Raji (cell line): ENCODE results near the gene USH2A.

Source experiments
- POLR2A ChIP-seq: IDR thresholded peaks from 2 replicates; pipeline ENCODE4 v1.6.1; 2011; ENCODE audit warnings: low read depth, low read length, control low read depth; ENCODE audit not compliant: insufficient read depth

The USH2A gene

GRCh38 chr1:216420746-216421145 is 2.5 kb downstream of the USH2A start:
- no peak for TF ChIP-seq POLR2A

GRCh38 chr1:216420263-216420662 is 3.0 kb downstream of the USH2A start:
- TF ChIP-seq POLR2A = no peak

- no peak for TF ChIP-seq POLR2A
Observed at GRCh38 chr1:216416488-216416887, 6.8 kb downstream of the USH2A start.

- no peak for TF ChIP-seq POLR2A
Observed at GRCh38 chr1:216410026-216410425, 13.2 kb downstream of the USH2A start.

GRCh38 chr1:216390956-216391355 is 32.3 kb downstream of the USH2A start:
- no peak for TF ChIP-seq POLR2A

- TF ChIP-seq POLR2A = no peak
Observed at GRCh38 chr1:216389774-216390173, 33.5 kb downstream of the USH2A start.

- no peak for TF ChIP-seq POLR2A
Observed at GRCh38 chr1:216388558-216388957, 34.7 kb downstream of the USH2A start.

GRCh38 chr1:216387782-216388181 is 35.5 kb downstream of the USH2A start:
- no peak for TF ChIP-seq POLR2A

- no peak for TF ChIP-seq POLR2A
Observed at GRCh38 chr1:216379441-216379840, 43.8 kb downstream of the USH2A start.

GRCh38 chr1:216368249-216368648 is 55.0 kb downstream of the USH2A start:
- no peak for TF ChIP-seq POLR2A

- TF ChIP-seq POLR2A = no peak
Observed at GRCh38 chr1:216366979-216367378, 56.3 kb downstream of the USH2A start.

GRCh38 chr1:216356945-216357344 is 66.3 kb downstream of the USH2A start:
- TF ChIP-seq POLR2A = no peak

GRCh38 chr1:216350186-216350585 is 73.1 kb downstream of the USH2A start:
- TF ChIP-seq POLR2A = no peak

GRCh38 chr1:216346526-216346925 is 76.7 kb downstream of the USH2A start:
- TF ChIP-seq POLR2A = no peak

GRCh38 chr1:216332462-216332861 is 90.8 kb downstream of the USH2A start:
- no peak for TF ChIP-seq POLR2A

GRCh38 chr1:216332003-216332402 is 91.2 kb downstream of the USH2A start:
- no peak for TF ChIP-seq POLR2A

- TF ChIP-seq POLR2A = no peak
Observed at GRCh38 chr1:216331211-216331610, 92.0 kb downstream of the USH2A start.

GRCh38 chr1:216330262-216330661 is 93.0 kb downstream of the USH2A start:
- TF ChIP-seq POLR2A = no peak
